ENCODE results near the gene CARM1. TPM values are rescaled to one million over a fixed set of nuclear protein-coding genes. Genes with fewer than 3 reads are reported as not detected.
"Not testable (repeated sequence)": the region's sequence is repeated elsewhere in the genome, so short reads cannot be mapped to it uniquely, and the experiment has no call there.

The CARM1 gene
- total and polyA plus RNA-seq, 8 donors: 34.4 to 54.1 (median 41.6) TPM

- Histone ChIP-seq H3K36me3 (peaks cover 0 to 11% of the 10 kb centered on the region in 2 donors), H3K27ac (no peak overlapping the region), H3K4me1 (peaks cover 0 to 17% of the 10 kb centered on the region in 2 donors), H3K9me3 (no peaks in the 10 kb centered on the region), H3K4me3 (no peak overlapping the region), H3K27me3 (no peaks in the 10 kb centered on the region)
- ATAC-seq (no peak), DNase-seq (no peak)
- intact Hi-C loops (cut with DNase I): loop anchor here in 1 of 2 donors (10.0 kb wide), 1 partner anchor 89 kb away; no protein-coding TSS in a partner anchor
- TF ChIP-seq CTCF (IDR thresholded peaks at IDR 0.05): no peak
Observed at GRCh38 chr19:10935371-10936059, 64.2 kb downstream of the CARM1 start.

DNA sequence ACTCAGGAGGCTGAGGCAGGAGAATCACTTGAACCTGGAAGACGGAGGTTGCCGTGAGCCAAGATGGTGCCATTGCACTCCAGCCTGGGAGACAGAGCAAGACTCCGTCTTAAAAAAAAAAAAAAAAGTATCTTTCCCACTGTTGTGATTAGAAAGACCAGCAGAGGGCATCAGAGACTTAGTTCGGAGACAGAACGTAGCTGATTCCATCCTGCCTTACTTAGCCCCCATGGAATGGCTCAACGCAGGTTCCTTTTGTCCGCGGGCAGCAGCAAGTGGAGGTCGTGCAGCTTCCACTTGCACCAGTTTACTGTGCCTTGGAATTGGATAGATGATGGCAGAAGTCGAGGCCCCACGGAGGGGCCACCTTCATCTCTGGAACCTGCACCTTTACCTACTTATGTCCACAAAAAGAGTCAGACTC is 65.3 kb downstream of the CARM1 start:
- DNase-seq (peak in 2 of 4 donors; percentile 69 to 86), ATAC-seq (peak; percentile 80)
- TF ChIP-seq CTCF (IDR thresholded peaks at IDR 0.05): peak; percentile 34 to 54
- intact Hi-C loops (cut with DNase I): loop anchor here in 1 of 2 donors (10.0 kb wide), 1 partner anchor 88 kb away; no protein-coding TSS in a partner anchor
- H3K9me3 ChIP-seq: no peaks in the 10 kb centered on the region
- no peak overlapping the region for H3K27ac ChIP-seq
- H3K36me3 ChIP-seq: peaks cover 0 to 6% of the 10 kb centered on the region in 2 donors
- H3K4me3 ChIP-seq: no peak overlapping the region
- H3K4me1 ChIP-seq: peaks cover 0 to 13% of the 10 kb centered on the region in 2 donors
- no peaks in the 10 kb centered on the region for H3K27me3 ChIP-seq

DNA sequence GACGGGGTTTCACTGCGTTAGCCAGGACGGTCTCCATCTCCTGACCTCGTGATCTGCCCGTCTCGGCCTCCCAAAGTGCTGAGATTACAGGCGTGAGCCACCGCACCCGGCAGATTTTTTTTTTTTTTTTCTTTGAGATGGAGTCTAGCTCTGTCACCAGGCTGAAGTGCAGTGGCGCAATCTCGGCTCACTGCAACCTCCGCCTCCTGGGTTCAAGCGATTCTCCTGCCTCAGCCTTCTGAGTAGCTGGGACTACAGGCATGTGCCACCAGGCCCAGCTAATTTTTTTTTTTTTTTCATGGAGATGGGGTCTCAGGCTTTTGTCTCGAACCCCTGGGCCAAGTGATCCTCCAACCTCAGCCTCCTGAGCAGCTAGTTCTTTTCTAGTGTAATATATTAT is 70.3 kb downstream of the CARM1 start:
- H3K36me3 ChIP-seq; intact Hi-C loops (cut with DNase I); H3K27ac ChIP-seq; DNase-seq; H3K27me3 ChIP-seq; H3K9me3 ChIP-seq; H3K4me3 ChIP-seq: not testable (repeated sequence)
- H3K4me1 ChIP-seq: peaks cover 0 to 17% of the 10 kb centered on the region in 2 donors
- ATAC-seq: peak; percentile 7

DNA sequence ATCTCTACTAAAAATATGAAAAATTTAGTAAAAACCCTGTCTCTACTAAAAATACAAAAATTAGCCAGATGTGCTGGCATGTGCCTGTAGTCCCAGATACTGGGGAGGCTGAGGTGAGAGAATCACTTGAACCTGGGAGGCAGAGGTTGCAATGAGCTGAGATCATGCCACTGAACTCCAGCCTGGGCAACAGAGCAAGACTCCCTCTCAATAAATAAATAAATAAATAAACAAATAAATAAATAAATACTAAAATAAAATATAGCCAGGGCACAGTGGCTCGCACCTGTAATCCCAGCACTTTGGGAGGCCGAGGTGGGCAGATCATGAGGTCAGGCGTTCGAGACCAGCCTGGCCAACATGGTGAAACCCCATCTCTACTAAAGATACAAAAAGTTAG is 72.1 kb downstream of the CARM1 start:
- H3K9me3 ChIP-seq; H3K27me3 ChIP-seq; H3K36me3 ChIP-seq; H3K4me3 ChIP-seq; H3K27ac ChIP-seq; ATAC-seq; DNase-seq; intact Hi-C loops (cut with DNase I): not testable (repeated sequence)
- H3K4me1 ChIP-seq: peaks cover 0 to 17% of the 10 kb centered on the region in 2 donors

DNA sequence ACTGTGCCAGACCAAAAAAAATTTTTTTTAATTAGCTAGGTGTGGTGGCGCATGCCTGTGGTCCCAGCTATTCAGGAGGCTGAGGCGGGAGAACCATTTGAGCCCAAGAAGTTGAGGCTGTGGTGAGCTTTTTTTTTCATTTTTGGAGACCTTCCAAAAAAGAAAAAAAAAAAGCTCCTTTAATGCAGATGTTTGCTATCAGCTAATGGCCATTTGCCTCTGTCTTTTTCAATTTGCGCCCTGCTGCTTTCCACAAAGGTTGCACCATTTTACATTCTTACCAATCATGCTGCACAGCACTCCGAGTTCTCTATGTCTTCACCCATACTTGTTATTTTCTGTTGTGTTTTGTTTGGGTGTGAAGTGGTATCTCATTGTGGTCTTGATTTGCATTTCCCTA is 73.9 kb downstream of the CARM1 start:
- DNase-seq (no peak), ATAC-seq (no peak)
- no peaks in the 10 kb centered on the region for H3K27me3 ChIP-seq
- no peak overlapping the region for H3K27ac ChIP-seq
- peaks cover 0 to 14% of the 10 kb centered on the region in 2 donors for H3K4me1 ChIP-seq
- intact Hi-C loops (cut with DNase I): no loop called here
- TF ChIP-seq CTCF (IDR thresholded peaks at IDR 0.05): no peak
- H3K36me3 ChIP-seq: no peaks in the 10 kb centered on the region
- no peaks in the 10 kb centered on the region for H3K9me3 ChIP-seq
- H3K4me3 ChIP-seq: no peak overlapping the region

GRCh38 chr19:10946958-10947657 is 75.8 kb downstream of the CARM1 start:
- Histone ChIP-seq H3K4me1 (peaks cover 0 to 4% of the 10 kb centered on the region in 2 donors), H3K36me3 (no peaks in the 10 kb centered on the region), H3K9me3 (no peaks in the 10 kb centered on the region), H3K4me3 (no peak overlapping the region), H3K27ac (peak overlapping the region; percentile 11 to 39), H3K27me3 (no peaks in the 10 kb centered on the region)
- peak; percentile 49 for ATAC-seq
- no peak for TF ChIP-seq CTCF (IDR thresholded peaks at IDR 0.05)
- intact Hi-C loops (cut with DNase I): no loop called here
- peak in 2 of 4 donors; percentile 77 to 84 for DNase-seq
